HG03354 (cell line): ENCODE data around the gene NEU3.

ENCODE experiments used
- ATAC-seq: cut with Tn5 transposase; IDR thresholded peaks from one replicate; pipeline ENCODE4 v1.9.1; 2021; ENCODE audit warnings: mild to moderate bottlenecking; ENCODE audit not compliant: unreplicated experiment, poor library complexity, severe bottlenecking

NEU3 gene

GRCh38 chr11:75052457-75052856, 63.7 kb downstream of the NEU3 start:
- no peak for ATAC-seq

- no peak for ATAC-seq
These were observed 66.8 kb downstream of the NEU3 start for GRCh38 chr11:75055511-75055910.

- ATAC-seq = no peak
These were observed 68.1 kb downstream of the NEU3 start for GRCh38 chr11:75056814-75057213.

- no peak for ATAC-seq
These were observed 70.6 kb downstream of the NEU3 start for GRCh38 chr11:75059299-75059698.

GRCh38 chr11:75063741-75064314, 75.1 kb downstream of the NEU3 start:
- ATAC-seq = no peak

GRCh38 chr11:75066061-75066460, 77.3 kb downstream of the NEU3 start:
- ATAC-seq = no peak
